WTC11 (cell line): ENCODE results near the gene SYT8. TPM values are rescaled to one million over a fixed set of nuclear protein-coding genes. Genes with fewer than 3 reads are reported as not detected.
A peak's percentile ranks its signal among the peaks of the same experiment; 100 is the strongest.

ENCODE experiments used
- ATAC-seq: fragments of 200-7000 bp; cut with Tn5 transposase; 2 replicates; pipeline ENCODE4 v1.10.0; 2021; ENCODE audit warnings: mild to moderate bottlenecking, moderate library complexity
- CTCF ChIA-PET: fragments of 300-600 bp; sonication (Branson Sonifier 250); formaldehyde crosslinking; loops from one replicate; lab custom pipeline; 2021; ENCODE audit warnings: antibody characterized with exemption; lab: Charles Lee
- POLR2A ChIA-PET: fragments of 350-600 bp; sonication (Branson Sonifier 250); formaldehyde crosslinking; loops from one replicate; lab custom pipeline; 2021; ENCODE audit warnings: antibody characterized with exemption; lab: Charles Lee
- DNase-seq: peaks from one replicate; pipeline ENCODE4 v3.0.0; 2021; ENCODE audit warnings: low spot score
- H3K27ac Mint-ChIP-seq: 2 replicates; pipeline ENCODE4 v1.8.0; 2021; ENCODE audit warnings: mixed read lengths
- H3K27me3 Mint-ChIP-seq: 2 replicates; pipeline ENCODE4 v1.8.0; 2021; ENCODE audit warnings: low read depth, mild to moderate bottlenecking, moderate library complexity, mixed read lengths
- H3K36me3 Mint-ChIP-seq: 2 replicates; pipeline ENCODE4 v1.8.0; 2021; ENCODE audit warnings: mixed read lengths
- H3K4me1 Mint-ChIP-seq: 2 replicates; pipeline ENCODE4 v1.8.0; 2022; ENCODE audit warnings: mixed read lengths
- H3K4me3 Mint-ChIP-seq: 2 replicates; pipeline ENCODE4 v1.8.0; 2021; ENCODE audit warnings: mild to moderate bottlenecking, moderate library complexity, mixed read lengths
- H3K9me3 Mint-ChIP-seq: 2 replicates; pipeline ENCODE4 v1.8.0; 2021; ENCODE audit warnings: mixed read lengths
- ARID4B ChIP-seq: sonication (generic); formaldehyde crosslinking; IDR thresholded peaks from 2 replicates; pipeline ENCODE4 v1.8.0; 2023; ENCODE audit warnings: missing genetic modification reagents, mild to moderate bottlenecking, borderline replicate concordance
- ATF2 ChIP-seq: sonication (generic); formaldehyde crosslinking; IDR thresholded peaks from 2 replicates; pipeline ENCODE4 v1.8.1; 2022; ENCODE audit warnings: low read depth, missing genetic modification reagents, borderline replicate concordance
- ATF6 ChIP-seq: sonication (generic); formaldehyde crosslinking; IDR thresholded peaks from 2 replicates; pipeline ENCODE4 v1.8.1; 2023; ENCODE audit warnings: mild to moderate bottlenecking, missing genetic modification reagents
- CTCF ChIP-seq: fragments of 200-600 bp; IDR thresholded peaks from 2 replicates; pipeline ENCODE4 v1.8.0; 2022; ENCODE audit warnings: antibody characterized with exemption
- E2F5 ChIP-seq: sonication (generic); formaldehyde crosslinking; IDR thresholded peaks from 2 replicates; pipeline ENCODE4 v1.8.1; 2022; ENCODE audit warnings: mild to moderate bottlenecking, moderate library complexity, missing genetic modification reagents
- ELF4 ChIP-seq: sonication (generic); formaldehyde crosslinking; IDR thresholded peaks from 2 replicates; pipeline ENCODE4 v1.8.1; 2022; ENCODE audit warnings: low read depth, mild to moderate bottlenecking, moderate library complexity, missing genetic modification reagents
- JAZF1 ChIP-seq: fragments of 250-450 bp; sonication (Bioruptor Pico); IDR thresholded peaks from 2 replicates; pipeline ENCODE4 v1.9.0; 2021; ENCODE audit warnings: moderate library complexity, mild to moderate bottlenecking, inconsistent platforms
- JUN ChIP-seq: sonication (generic); formaldehyde crosslinking; IDR thresholded peaks from 2 replicates; pipeline ENCODE4 v1.8.0; 2023; ENCODE audit warnings: mild to moderate bottlenecking, missing genetic modification reagents
- KAT7 ChIP-seq: sonication (generic); formaldehyde crosslinking; IDR thresholded peaks from 2 replicates; pipeline ENCODE4 v1.8.1; 2023; ENCODE audit warnings: missing genetic modification reagents, mild to moderate bottlenecking, borderline replicate concordance
- MYBL2 ChIP-seq: sonication (generic); formaldehyde crosslinking; IDR thresholded peaks from 2 replicates; pipeline ENCODE4 v1.8.1; 2023; ENCODE audit warnings: mild to moderate bottlenecking, moderate library complexity, missing genetic modification reagents
- SOX15 ChIP-seq: fragments of 250-450 bp; sonication (Bioruptor Pico); IDR thresholded peaks from 2 replicates; pipeline ENCODE4 v1.9.0; 2021; ENCODE audit warnings: mild to moderate bottlenecking
- STAT6 ChIP-seq: sonication (generic); formaldehyde crosslinking; conservative IDR thresholded peaks from 2 replicates; pipeline ENCODE4 v1.8.1; 2023; ENCODE audit warnings: mild to moderate bottlenecking, low read depth, missing genetic modification reagents, moderate library complexity
- TEAD1 ChIP-seq: sonication (generic); formaldehyde crosslinking; IDR thresholded peaks from 2 replicates; pipeline ENCODE4 v1.8.0; 2022; ENCODE audit warnings: mild to moderate bottlenecking, missing genetic modification reagents
- TP53 ChIP-seq: sonication (generic); formaldehyde crosslinking; IDR thresholded peaks from 2 replicates; pipeline ENCODE4 v1.8.1; 2023; ENCODE audit warnings: mild to moderate bottlenecking, missing genetic modification reagents
- USF1 ChIP-seq: sonication (generic); formaldehyde crosslinking; IDR thresholded peaks from 2 replicates; pipeline ENCODE4 v1.8.0; 2022; ENCODE audit warnings: mild to moderate bottlenecking, missing genetic modification reagents
- ZNF396 ChIP-seq: fragments of 250-450 bp; sonication (Bioruptor Pico); IDR thresholded peaks from 2 replicates; pipeline ENCODE4 v1.8.0; 2021; ENCODE audit warnings: mild to moderate bottlenecking, moderate library complexity, borderline replicate concordance
- ZNF512 ChIP-seq: sonication (generic); formaldehyde crosslinking; IDR thresholded peaks from 2 replicates; pipeline ENCODE4 v1.8.1; 2022; ENCODE audit warnings: missing genetic modification reagents, borderline replicate concordance
- total RNA-seq: library from RNA; stranded (reverse); gene quantifications from 3 replicates; pipeline ENCODE4 v1.2.3, GENCODE V29; 2021

The SYT8 gene
- total RNA-seq, 1 experiment from 2014 or later, result 0.37 TPM

- ChIA-PET POLR2A (interaction anchor here (0.6 to 1.0 kb wide), 2 partner anchors 16 to 153 kb away, joined by 3 read pairs; no protein-coding TSS in a partner anchor), CTCF (interaction anchor here (0.6 to 7.8 kb wide), 83 partner anchors 8 to 1144 kb away, joined by 3 to 271 read pairs (median 4); partner anchors contain the start of genes CTSD, TNNT3 and TSSC4)
- Mint-ChIP-seq H3K27me3 (peaks cover 5% of the 10 kb centered on the region), H3K9me3 (no peaks in the 10 kb centered on the region), H3K4me1 (0 out of 2 replicates have a peak, but pooled peaks cover 2% of the 10 kb centered on the region), H3K4me3 (peak overlapping the region; percentile 49), H3K27ac (no peak overlapping the region)
- ATAC-seq, result peak; percentile 44
- DNase-seq, result peak; percentile 43
- TF ChIP-seq ARID4B (CRISPR knock-in tag) (0 out of 2 replicates have a peak, but pooled peaks have one; percentile 8), STAT6 (CRISPR knock-in tag) (no peak)
- TF ChIP-seq, all 79 proteins: peak for 1
- no peaks in the 10 kb centered on the region for H3K36me3 Mint-ChIP-seq
Measured at GRCh38 chr11:1832920-1833295, 1.9 kb upstream of the SYT8 start.

GRCh38 chr11:1834062-1834610 is 654 bp upstream of the SYT8 start:
- H3K27ac Mint-ChIP-seq, result no peak overlapping the region
- H3K36me3 Mint-ChIP-seq, result no peaks in the 10 kb centered on the region
- no peak overlapping the region for H3K4me3 Mint-ChIP-seq
- 0 out of 2 replicates have a peak, but pooled peaks cover 2% of the 10 kb centered on the region for H3K4me1 Mint-ChIP-seq
- CTCF ChIA-PET, result interaction anchor here (0.7 to 7.8 kb wide), 22 partner anchors 8 to 321 kb away, joined by 3 to 271 read pairs (median 15); no protein-coding TSS in a partner anchor
- POLR2A ChIA-PET, result interaction anchor here (0.6 kb wide), 1 partner anchor 12 kb away, joined by 3 read pairs; no protein-coding TSS in a partner anchor
- DNase-seq (no peak), ATAC-seq (no peak)
- no peaks in the 10 kb centered on the region for H3K9me3 Mint-ChIP-seq
- H3K27me3 Mint-ChIP-seq, result peaks cover 5% of the 10 kb centered on the region
- TF ChIP-seq JUN (CRISPR knock-in tag) (no peak), USF1 (CRISPR knock-in tag) (no peak), TP53 (CRISPR knock-in tag) (no peak), E2F5 (CRISPR knock-in tag) (no peak), ZNF396 (CRISPR knock-in tag) (no peak), ELF4 (CRISPR knock-in tag) (no peak), ATF2 (CRISPR knock-in tag) (no peak), JAZF1 (CRISPR knock-in tag) (no peak), ATF6 (CRISPR knock-in tag) (no peak), KAT7 (CRISPR knock-in tag) (no peak), ZNF512 (no peak), CTCF (no peak), SOX15 (CRISPR knock-in tag) (no peak), TEAD1 (CRISPR knock-in tag) (no peak), MYBL2 (no peak)
